Immature natural killer cell (primary cell): ENCODE results near the gene GAS2L2. TPM values are rescaled to one million over a fixed set of nuclear protein-coding genes. Genes with fewer than 3 reads are reported as not detected.

Source experiments
- DNase-seq, 3 donors: peaks; one replicate each; pipeline ENCODE4 v3.0.0; 2022; ENCODE audit warnings: mixed read lengths in 1 of 3
- H3K27ac Mint-ChIP-seq, 6 donors: one replicate each; pipeline ENCODE4 v1.8.0; 2020; ENCODE audit warnings: mixed read lengths in 6 of 6, mild to moderate bottlenecking in 5 of 6, inconsistent platforms in 4 of 6, moderate library complexity in 3 of 6
- H3K27me3 Mint-ChIP-seq, 3 donors: one replicate each; pipeline ENCODE4 v1.8.0; 2020 to 2021; ENCODE audit warnings: low read depth in 3 of 3, mild to moderate bottlenecking in 3 of 3, mixed read lengths in 3 of 3, moderate library complexity in 3 of 3, inconsistent platforms in 1 of 3
- H3K36me3 Mint-ChIP-seq, 3 donors: one replicate each; pipeline ENCODE4 v1.8.0; 2020; ENCODE audit warnings: mixed read lengths in 3 of 3, inconsistent platforms in 2 of 3, mild to moderate bottlenecking in 2 of 3
- H3K4me1 Mint-ChIP-seq, 2 donors: one replicate each; pipeline ENCODE4 v1.8.0; 2020; ENCODE audit warnings: inconsistent platforms in 2 of 2, mild to moderate bottlenecking in 2 of 2, mixed read lengths in 2 of 2, moderate library complexity in 1 of 2
- H3K4me3 Mint-ChIP-seq, 5 donors: one replicate each; pipeline ENCODE4 v1.8.0; 2020; ENCODE audit warnings: mild to moderate bottlenecking in 5 of 5, mixed read lengths in 5 of 5, inconsistent platforms in 3 of 5, moderate library complexity in 3 of 5
- H3K9me3 Mint-ChIP-seq, 6 donors: one replicate each; pipeline ENCODE4 v1.8.0; 2020; ENCODE audit warnings: mild to moderate bottlenecking in 6 of 6, mixed read lengths in 6 of 6, inconsistent platforms in 4 of 6, moderate library complexity in 3 of 6
- polyA plus RNA-seq, 3 donors: library from polyadenylated mRNA; unstranded; fragments of 300-500 nt; fragmentation: Illumina TruSeq; gene quantifications; one replicate each; pipeline ENCODE4 v1.2.3, GENCODE V29; 2021

Gene GAS2L2
- polyA plus RNA-seq, 3 donors from 2014 or later: not detected

DNA sequence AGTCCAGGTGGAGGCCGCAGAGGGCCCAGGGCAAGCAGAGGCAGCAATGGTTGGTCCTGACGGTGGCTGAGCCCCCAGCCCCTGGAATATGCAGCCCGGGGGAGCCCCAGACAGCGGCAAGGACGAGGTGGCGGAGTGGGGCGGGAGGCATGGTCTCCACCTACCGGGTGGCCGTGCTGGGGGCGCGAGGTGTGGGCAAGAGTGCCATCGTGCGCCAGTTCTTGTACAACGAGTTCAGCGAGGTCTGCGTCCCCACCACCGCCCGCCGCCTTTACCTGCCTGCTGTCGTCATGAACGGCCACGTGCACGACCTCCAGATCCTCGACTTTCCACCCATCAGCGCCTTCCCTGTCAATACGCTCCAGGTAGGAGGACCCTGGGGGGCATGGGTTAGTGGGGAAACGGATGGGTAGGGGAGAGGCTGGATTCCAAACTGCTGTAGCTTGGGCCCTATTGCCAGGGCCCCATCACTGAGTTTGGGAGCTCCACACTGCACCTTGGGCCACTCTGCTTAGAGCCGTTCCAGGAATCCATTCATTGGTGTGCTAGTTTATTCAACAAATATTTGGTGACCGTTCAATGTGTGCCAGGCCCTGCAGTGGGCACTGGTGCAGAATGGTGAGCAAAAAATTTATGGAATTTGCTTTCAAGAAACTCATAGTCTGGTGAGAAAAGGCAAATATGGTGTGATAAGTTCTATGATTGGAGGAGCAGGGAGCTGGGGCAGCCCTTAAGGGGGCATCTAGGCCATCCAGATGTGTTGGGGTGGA is 17.8 kb downstream of the GAS2L2 start:
- no peak for DNase-seq
- Mint-ChIP-seq H3K9me3 (no peaks in the 10 kb centered on the region), H3K4me3 (no peak overlapping the region), H3K36me3 (peaks cover 0 to 8% (median 3%) of the 10 kb centered on the region in 3 donors), H3K27ac (no peak overlapping the region), H3K27me3 (peaks cover 0 to 9% (median 2%) of the 10 kb centered on the region in 3 donors), H3K4me1 (peaks cover 11 to 16% of the 10 kb centered on the region in 2 donors)

DNA sequence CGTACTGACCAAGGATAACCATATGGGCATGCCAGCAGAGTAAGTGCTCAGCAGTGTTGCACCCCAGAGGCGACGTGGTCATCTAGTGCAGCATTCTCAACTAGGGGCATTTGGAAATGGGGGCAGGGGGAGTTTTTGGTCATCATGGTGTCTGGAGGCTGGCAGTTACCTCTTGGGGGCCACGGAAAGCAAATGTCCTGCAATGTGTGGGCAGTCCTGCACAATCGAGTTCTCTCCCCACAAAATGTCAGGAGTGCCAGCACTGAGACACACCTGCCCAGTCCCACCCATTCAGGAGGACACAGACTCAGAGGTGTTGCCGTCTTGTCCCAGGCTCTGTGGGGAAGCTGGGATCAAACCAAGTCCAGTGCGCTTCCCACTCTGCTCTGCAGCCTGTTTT is 18.6 kb downstream of the GAS2L2 start:
- no peak overlapping the region for H3K27ac Mint-ChIP-seq
- H3K4me3 Mint-ChIP-seq: no peak overlapping the region
- peaks cover 0 to 4% (median 2%) of the 10 kb centered on the region in 3 donors for H3K27me3 Mint-ChIP-seq
- DNase-seq: no peak
- peaks cover 12 to 16% of the 10 kb centered on the region in 2 donors for H3K4me1 Mint-ChIP-seq
- peaks cover 0 to 13% (median 3%) of the 10 kb centered on the region in 3 donors for H3K36me3 Mint-ChIP-seq
- no peaks in the 10 kb centered on the region for H3K9me3 Mint-ChIP-seq

DNA sequence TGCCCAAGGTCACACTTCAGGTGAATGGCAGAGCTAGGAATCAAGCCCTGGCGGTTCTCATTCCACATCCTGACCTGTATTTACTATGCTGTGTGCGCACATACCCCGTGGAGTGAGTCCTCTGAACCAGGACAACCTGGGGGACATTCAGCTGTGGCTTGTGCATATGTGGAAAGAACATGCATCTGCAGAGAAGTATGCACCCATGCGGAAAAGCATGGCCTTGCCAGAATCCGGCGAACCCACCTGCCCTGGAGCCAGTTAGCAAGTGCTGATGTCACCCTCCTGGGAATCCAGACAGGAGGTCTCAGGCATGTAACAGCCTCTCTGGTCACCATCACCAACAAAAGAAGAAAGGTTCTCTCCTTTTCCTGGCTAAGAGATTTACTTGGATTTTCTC is 19.7 kb downstream of the GAS2L2 start:
- H3K27me3 Mint-ChIP-seq: peaks cover 2 to 3% (median 2%) of the 10 kb centered on the region in 3 donors
- no peaks in the 10 kb centered on the region for H3K9me3 Mint-ChIP-seq
- peak overlapping the region in 1 of 6 donors; percentile 26 for H3K27ac Mint-ChIP-seq
- peaks cover 0 to 18% (median 9%) of the 10 kb centered on the region in 3 donors for H3K36me3 Mint-ChIP-seq
- peaks cover 12 to 16% of the 10 kb centered on the region in 2 donors for H3K4me1 Mint-ChIP-seq
- peak overlapping the region in 3 of 5 donors; percentile 27 to 76 (median 72) for H3K4me3 Mint-ChIP-seq
- DNase-seq: no peak

DNA sequence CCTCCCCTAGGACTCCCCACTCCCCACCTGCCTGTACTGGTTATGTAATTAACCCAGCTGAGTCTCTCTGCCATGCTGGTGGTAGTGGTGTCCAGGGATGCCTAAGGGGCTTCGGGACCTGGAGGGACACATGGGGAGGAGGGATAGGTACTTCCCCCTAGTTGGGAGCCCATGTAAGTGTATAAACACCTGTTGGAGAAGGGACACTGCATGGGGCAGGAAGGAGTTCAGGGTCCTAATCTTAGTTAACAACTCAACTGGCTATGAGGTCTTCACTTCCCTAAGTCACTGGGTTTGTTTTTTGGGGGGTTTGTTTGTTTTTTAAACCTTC is 20.3 kb downstream of the GAS2L2 start:
- H3K36me3 Mint-ChIP-seq: peaks cover 5 to 19% (median 13%) of the 10 kb centered on the region in 3 donors
- no peaks in the 10 kb centered on the region for H3K9me3 Mint-ChIP-seq
- DNase-seq: no peak
- peak overlapping the region in 2 of 6 donors; percentile 7 to 26 for H3K27ac Mint-ChIP-seq
- H3K4me1 Mint-ChIP-seq: peaks cover 12 to 16% of the 10 kb centered on the region in 2 donors
- peak overlapping the region; percentile 27 to 80 (median 72) for H3K4me3 Mint-ChIP-seq
- peaks cover 2 to 3% (median 2%) of the 10 kb centered on the region in 3 donors for H3K27me3 Mint-ChIP-seq

DNA sequence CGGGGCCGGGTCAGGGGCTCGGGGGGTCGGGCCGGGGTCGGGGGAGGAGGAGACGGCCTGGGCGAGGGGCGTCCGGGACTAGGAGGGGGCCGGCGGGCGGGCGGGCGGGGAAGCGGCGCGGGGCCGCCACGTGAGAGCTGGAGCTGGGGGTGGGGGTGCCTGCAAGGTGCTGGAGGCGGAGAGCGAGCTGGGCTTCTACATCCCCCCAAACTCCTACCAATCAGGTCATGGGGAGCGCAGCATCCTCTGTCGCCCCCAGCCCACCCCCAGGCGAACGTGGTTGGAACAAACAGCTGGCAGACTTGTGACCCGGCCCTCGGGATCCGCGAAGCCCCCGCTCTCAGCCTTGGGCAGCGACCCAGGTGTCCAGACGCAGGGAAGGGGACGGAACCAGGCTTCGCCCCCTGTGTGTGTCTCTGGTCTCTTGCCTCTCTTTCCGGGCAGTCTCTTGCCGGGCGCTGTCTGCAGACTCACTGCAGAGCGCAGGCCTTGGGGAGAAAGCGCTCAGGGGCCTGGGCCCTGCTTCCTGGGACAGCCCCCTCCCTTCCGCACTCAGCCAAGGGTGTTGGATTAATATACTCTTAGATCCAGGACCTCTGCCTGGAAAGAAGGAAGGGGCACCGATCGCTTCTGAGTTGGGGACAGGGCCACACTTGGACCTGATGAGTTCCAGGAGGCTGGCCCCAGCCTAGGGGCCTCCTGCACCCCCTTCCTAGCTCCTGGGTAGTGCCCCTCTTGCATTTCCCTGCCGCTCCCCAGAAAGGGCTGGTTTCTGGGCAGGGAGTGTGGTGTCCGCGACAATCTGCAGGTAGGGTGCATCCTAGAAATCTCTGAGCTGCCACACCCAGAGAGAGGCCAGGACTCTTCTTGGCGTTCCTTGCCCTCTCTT is 20.9 kb downstream of the GAS2L2 start:
- no peak for DNase-seq
- Mint-ChIP-seq H3K36me3 (peaks cover 9 to 25% (median 20%) of the 10 kb centered on the region in 3 donors), H3K4me3 (peak overlapping the region; percentile 63 to 80 (median 72)), H3K4me1 (peaks cover 12 to 16% of the 10 kb centered on the region in 2 donors), H3K9me3 (no peaks in the 10 kb centered on the region), H3K27ac (peak overlapping the region in 2 of 6 donors; percentile 12 to 50), H3K27me3 (peaks cover 0 to 3% (median 2%) of the 10 kb centered on the region in 3 donors)

DNA sequence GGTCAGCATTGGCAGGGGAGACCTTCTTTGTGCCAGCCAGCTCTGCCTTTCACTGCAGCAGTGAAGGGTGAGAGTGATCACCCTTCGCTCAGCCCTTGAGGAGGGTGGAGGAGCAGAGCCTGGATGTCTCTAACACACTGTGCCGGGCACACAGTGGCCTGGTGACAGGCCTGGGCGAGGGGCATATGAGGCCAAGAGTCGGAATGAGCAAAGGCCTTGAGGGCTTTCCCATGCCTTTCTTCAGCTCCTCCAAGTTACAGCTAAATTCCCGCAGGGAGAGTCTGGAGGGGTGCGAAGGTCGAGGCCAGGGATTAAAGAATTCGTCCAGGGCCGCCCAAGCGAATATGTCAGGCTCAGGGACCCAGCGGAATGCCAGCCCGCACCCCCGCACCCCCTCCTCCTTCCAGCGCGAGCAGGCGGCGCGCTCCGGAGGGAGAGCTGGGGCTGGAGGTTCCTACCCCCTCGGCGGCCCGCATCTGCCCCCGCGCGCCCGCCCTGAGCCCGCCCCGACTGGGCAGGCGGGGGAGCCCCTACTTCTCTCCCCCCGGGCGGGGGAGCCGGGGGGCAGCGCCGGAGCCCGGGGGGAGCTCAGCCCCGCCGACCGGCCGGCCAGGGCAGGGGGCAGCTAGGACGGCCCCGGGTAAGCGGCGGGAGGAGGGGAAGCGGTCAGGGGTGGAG is 21.7 kb downstream of the GAS2L2 start, which contains the start of gene RASL10B:
TSS of gene RASL10B (plus strand) at position 401 of the 678 bp plus-strand sequence. CDS start 3,546 bp downstream, outside the sequence.
- Mint-ChIP-seq H3K27me3 (peaks cover 1 to 3% (median 2%) of the 10 kb centered on the region in 3 donors), H3K4me1 (peaks cover 12 to 16% of the 10 kb centered on the region in 2 donors), H3K27ac (peak within 1 kb of the TSS in 4 of 6 donors; percentile 3 to 53 (median 30)), H3K4me3 (peak within 1 kb of the TSS; percentile 76 to 85 (median 81)), H3K36me3 (peaks cover 9 to 26% (median 20%) of the 10 kb centered on the region in 3 donors), H3K9me3 (no peaks in the 10 kb centered on the region)
- peak; percentile 44 to 50 (median 46) for DNase-seq

DNA sequence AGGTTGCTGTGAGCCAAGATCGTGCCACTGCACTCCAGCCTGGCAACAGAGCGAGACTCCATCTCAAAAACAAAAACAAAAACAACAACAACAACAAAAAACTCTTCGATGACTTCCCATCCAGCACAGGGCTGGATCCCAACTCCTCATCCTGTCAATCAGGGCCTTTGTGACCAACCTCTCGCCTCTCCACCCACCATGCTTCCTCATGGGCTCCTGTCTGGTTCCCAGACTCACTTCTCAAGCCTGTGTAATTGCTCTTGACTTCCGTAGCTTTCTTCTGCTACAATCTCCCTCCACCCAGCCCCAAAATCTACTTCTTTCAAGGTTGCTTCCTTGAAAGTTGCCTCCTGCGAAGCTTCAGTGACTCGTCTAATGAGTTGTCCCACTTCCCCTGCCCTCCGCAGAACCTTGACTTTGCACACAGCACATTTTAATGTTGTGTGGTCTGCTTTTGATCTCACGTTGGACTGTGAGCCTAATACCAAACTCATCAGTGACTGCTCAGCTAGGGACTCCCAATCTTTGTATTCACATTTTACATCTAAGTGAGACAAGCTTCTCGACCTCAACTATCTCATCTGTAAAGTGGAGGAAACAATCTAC is 22.5 kb downstream of the GAS2L2 start:
- Mint-ChIP-seq H3K27ac (no peak overlapping the region), H3K9me3 (no peaks in the 10 kb centered on the region), H3K4me3 (peak overlapping the region; percentile 76 to 85 (median 81)), H3K36me3 (peaks cover 13 to 31% (median 24%) of the 10 kb centered on the region in 3 donors), H3K27me3 (peaks cover 1 to 3% (median 2%) of the 10 kb centered on the region in 3 donors), H3K4me1 (peaks cover 12 to 16% of the 10 kb centered on the region in 2 donors)
- no peak for DNase-seq

DNA sequence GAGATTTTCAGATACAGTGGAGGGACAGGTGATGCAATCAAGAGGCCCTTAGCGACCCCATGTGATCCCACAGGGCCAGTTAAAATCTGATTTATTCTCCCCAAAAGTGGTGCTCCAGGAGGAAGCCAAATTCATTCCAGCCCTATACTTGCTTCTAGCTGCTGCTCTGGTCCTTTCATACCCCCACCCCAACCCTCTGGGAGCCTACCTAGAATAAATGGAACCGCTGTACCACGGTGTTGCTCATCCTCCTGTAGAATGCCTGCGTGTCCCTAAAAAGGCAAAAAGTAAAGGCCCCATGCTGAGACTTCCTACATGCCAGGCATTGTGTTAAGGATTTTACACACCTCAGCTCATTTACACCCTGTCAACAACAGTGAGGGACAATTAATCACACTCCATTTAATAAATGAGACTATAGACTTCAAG is 23.6 kb downstream of the GAS2L2 start:
- H3K27ac Mint-ChIP-seq: no peak overlapping the region
- peak overlapping the region in 4 of 5 donors; percentile 9 to 63 (median 52) for H3K4me3 Mint-ChIP-seq
- H3K36me3 Mint-ChIP-seq: peaks cover 24 to 41% (median 35%) of the 10 kb centered on the region in 3 donors
- H3K9me3 Mint-ChIP-seq: no peaks in the 10 kb centered on the region
- peaks cover 1 to 3% (median 2%) of the 10 kb centered on the region in 3 donors for H3K27me3 Mint-ChIP-seq
- peaks cover 12 to 16% of the 10 kb centered on the region in 2 donors for H3K4me1 Mint-ChIP-seq
- no peak for DNase-seq

DNA sequence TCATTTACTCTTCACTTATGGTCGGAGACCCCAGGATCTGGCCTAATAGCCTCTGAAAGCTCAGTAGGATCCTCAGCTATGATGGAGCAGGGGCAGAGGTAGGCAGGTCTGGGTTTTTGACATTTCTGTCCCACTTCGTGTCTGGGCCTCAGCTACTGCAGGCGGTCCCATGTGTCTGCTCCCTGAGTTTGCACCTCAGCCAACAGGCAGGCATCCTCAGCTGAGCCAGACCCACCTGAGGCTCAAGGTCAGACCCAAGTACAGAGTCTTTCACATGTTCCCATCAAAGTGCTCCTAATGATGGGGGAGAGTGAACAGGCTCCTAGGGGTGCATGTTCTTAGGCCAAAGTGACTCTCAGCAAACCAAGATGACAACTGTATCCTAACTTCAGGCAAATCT is 24.5 kb downstream of the GAS2L2 start:
- DNase-seq: no peak
- Mint-ChIP-seq H3K4me1 (peaks cover 12 to 16% of the 10 kb centered on the region in 2 donors), H3K27ac (no peak overlapping the region), H3K9me3 (no peaks in the 10 kb centered on the region), H3K27me3 (peaks cover 1 to 3% (median 2%) of the 10 kb centered on the region in 3 donors), H3K4me3 (no peak overlapping the region), H3K36me3 (peaks cover 29 to 50% (median 43%) of the 10 kb centered on the region in 3 donors)

DNA sequence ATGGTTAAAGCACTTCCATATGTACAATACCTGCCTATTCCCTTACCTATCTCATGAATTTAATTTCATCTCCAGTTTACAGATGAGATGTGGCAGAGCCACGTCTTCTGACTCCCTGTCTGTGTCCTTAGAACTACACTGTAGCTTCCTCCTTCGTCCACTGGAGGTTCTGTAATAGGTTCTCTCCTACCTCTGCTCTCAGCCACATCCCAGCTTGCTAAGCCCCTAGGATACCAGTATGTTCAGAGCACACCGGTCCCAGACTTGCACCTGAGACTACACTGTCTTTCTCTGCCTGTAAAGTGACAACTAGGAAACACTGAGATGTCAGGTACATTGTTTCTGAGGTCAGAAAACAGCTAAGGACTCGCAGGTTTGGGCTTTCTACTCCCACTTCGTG is 25.4 kb downstream of the GAS2L2 start:
- peaks cover 32 to 57% (median 45%) of the 10 kb centered on the region in 3 donors for H3K36me3 Mint-ChIP-seq
- no peaks in the 10 kb centered on the region for H3K9me3 Mint-ChIP-seq
- no peak overlapping the region for H3K27ac Mint-ChIP-seq
- H3K27me3 Mint-ChIP-seq: peaks cover 1 to 3% (median 2%) of the 10 kb centered on the region in 3 donors
- H3K4me3 Mint-ChIP-seq: no peak overlapping the region
- H3K4me1 Mint-ChIP-seq: peaks cover 12 to 14% of the 10 kb centered on the region in 2 donors
- DNase-seq: no peak

DNA sequence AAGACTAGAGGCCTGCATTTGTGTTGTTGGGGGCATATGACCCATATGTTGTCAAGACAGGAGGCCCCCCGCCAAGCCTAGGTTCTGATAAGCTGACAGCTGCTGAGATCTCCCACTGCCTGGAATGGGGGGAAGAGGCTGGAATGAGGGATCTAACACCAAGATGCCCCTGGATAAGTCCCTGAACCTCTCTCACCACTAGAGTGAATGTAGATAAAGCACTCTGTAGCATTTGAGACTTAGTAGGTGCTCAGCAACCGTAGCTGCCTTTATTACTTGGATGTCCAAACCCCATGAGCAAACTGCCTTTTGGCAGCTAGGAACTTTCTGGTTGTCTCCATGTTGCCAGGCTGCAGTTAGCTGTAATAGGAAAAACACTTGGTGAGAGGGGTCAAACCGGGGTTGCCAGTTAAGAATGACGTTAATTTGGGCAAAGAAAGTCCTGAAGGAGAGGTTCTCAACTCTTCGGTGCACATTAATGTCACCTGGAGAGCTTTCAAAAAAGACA is 26.0 kb downstream of the GAS2L2 start:
- H3K27me3 Mint-ChIP-seq: peaks cover 1 to 3% (median 2%) of the 10 kb centered on the region in 3 donors
- no peaks in the 10 kb centered on the region for H3K9me3 Mint-ChIP-seq
- H3K4me3 Mint-ChIP-seq: no peak overlapping the region
- peaks cover 11 to 12% of the 10 kb centered on the region in 2 donors for H3K4me1 Mint-ChIP-seq
- H3K27ac Mint-ChIP-seq: no peak overlapping the region
- DNase-seq: no peak
- H3K36me3 Mint-ChIP-seq: peaks cover 32 to 57% (median 45%) of the 10 kb centered on the region in 3 donors

DNA sequence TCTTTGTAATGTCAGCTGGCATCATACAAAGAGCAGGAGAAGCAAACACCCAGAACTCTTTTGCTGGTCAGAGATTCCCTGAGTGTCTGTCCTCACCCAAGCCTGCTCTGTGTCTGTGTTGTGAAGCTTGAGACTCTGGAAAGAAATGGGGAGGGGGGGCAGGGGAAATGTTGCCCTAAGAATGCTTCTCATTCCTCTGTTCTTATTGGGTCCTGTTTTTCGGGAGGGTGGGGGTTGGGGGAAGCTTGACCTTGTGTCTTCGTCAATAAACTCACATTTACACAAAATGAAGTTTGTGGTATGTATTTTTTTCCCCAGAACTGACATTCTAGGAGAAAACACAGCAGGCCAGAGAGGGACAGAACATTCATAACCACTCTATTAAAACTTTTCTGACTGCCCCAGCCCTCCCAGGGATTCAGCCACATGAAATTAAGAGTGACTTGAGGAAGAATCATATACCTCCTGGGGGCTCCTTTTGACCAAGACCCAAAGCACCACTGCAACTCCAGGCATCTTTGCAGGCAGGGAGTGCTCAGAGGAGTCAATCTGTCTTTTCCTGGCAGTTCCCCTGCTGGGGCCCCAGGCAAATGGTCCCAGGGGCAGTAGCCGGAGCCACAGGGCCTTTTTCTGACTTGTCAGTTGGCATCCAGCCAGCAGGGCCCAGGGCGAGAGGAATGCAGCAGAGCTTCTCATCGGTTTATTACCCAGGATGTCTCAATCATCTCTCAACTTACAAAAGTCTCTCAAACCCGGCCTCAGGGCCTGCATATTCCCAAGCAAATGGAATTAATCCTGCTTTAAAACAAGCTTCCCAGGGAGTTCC is 26.7 kb downstream of the GAS2L2 start:
- Mint-ChIP-seq H3K27ac (peak overlapping the region in 1 of 6 donors; percentile 51), H3K9me3 (no peaks in the 10 kb centered on the region), H3K27me3 (peaks cover 1 to 3% (median 2%) of the 10 kb centered on the region in 3 donors), H3K36me3 (peaks cover 36 to 57% (median 45%) of the 10 kb centered on the region in 3 donors), H3K4me3 (no peak overlapping the region), H3K4me1 (peaks cover 11 to 12% of the 10 kb centered on the region in 2 donors)
- DNase-seq: no peak
